Panc1 (cell line): Measurements from ENCODE around the gene SH3BP1. TPM values are rescaled to one million over a fixed set of nuclear protein-coding genes. Genes with fewer than 3 reads are reported as not detected.

ENCODE experiments used
- ATAC-seq: fragments of 200-7000 bp; cut with Tn5 transposase; 2 replicates; pipeline ENCODE4 v1.9.1; 2020; ENCODE audit warnings: mild to moderate bottlenecking, moderate library complexity
- BruUV-seq: library from RNA; stranded (reverse); fragments of 400-500 nt; replicated peaks from 2 replicates; lab custom pipeline; 2021; lab: Mats Ljungman, UMichigan
- CTCF ChIA-PET: fragments of 300-600 bp; sonication (Branson Sonifier 250); formaldehyde crosslinking; loops from one replicate; lab custom pipeline; 2022; ENCODE audit warnings: antibody characterized with exemption; lab: Charles Lee
- POLR2A ChIA-PET: fragments of 300-600 bp; sonication (Branson Sonifier 250); formaldehyde crosslinking; loops from one replicate; lab custom pipeline; 2022; ENCODE audit warnings: antibody characterized with exemption; lab: Charles Lee
- DNase-seq: peaks from one replicate; pipeline ENCODE4 v3.0.0-alpha.2; 2010; ENCODE audit warnings: low read depth, low spot score
- H3K27ac ChIP-seq: 2 replicates; pipeline ENCODE4 v1.5.1; 2011; ENCODE audit warnings: mild to moderate bottlenecking, low read length, inconsistent platforms
- H3K27me3 ChIP-seq: fragments of 200-500 bp; sonication (Bioruptor generic); 2 replicates; pipeline ENCODE4 v1.6.0; 2014; ENCODE audit warnings: low read length, inconsistent platforms; ENCODE audit not compliant: control insufficient read depth, insufficient read depth
- H3K36me3 ChIP-seq: fragments of 200-500 bp; sonication (Bioruptor generic); 2 replicates; pipeline ENCODE4 v1.5.1; 2014; ENCODE audit warnings: inconsistent platforms, mild to moderate bottlenecking, low read length, moderate library complexity; ENCODE audit not compliant: control insufficient read depth, insufficient read depth
- H3K4me1 ChIP-seq: 2 replicates; pipeline ENCODE4 v1.5.1; 2011; ENCODE audit warnings: inconsistent platforms, mild to moderate bottlenecking, low read length, moderate library complexity; ENCODE audit not compliant: control insufficient read depth, insufficient read depth
- H3K4me3 ChIP-seq, 2 experiments: 2 replicates each; pipeline ENCODE4 v1.5.1; 2011 to 2012; ENCODE audit warnings: low read depth in 2 of 2, low read length in 2 of 2, mild to moderate bottlenecking in 2 of 2, inconsistent platforms in 1 of 2, moderate library complexity in 1 of 2
- H3K9me3 ChIP-seq: fragments of 200-500 bp; sonication (Bioruptor generic); 2 replicates; pipeline ENCODE4 v1.5.1; 2014; ENCODE audit warnings: low read depth, mild to moderate bottlenecking, inconsistent platforms, low read length, moderate library complexity; ENCODE audit not compliant: control insufficient read depth, insufficient read depth
- POLR2AphosphoS5 ChIP-seq: IDR thresholded peaks from 2 replicates; pipeline ENCODE4 v1.6.1; 2012; ENCODE audit warnings: mild to moderate bottlenecking, low read depth, low read length, moderate library complexity
- SIN3A ChIP-seq: IDR thresholded peaks from 2 replicates; pipeline ENCODE4 v1.6.1; 2012; ENCODE audit warnings: low read depth, mild to moderate bottlenecking, low read length, moderate library complexity, borderline replicate concordance; ENCODE audit not compliant: insufficient read depth
- TCF7L2 ChIP-seq: IDR thresholded peaks from 2 replicates; pipeline ENCODE4 v1.6.1; 2011; ENCODE audit warnings: mild to moderate bottlenecking, low read depth, low read length, inconsistent platforms
- in situ Hi-C: cut with HindIII; loops from 2 replicates; pipeline ENCODE4 v1.10.0; 2016; ENCODE audit warnings: low sequenced_read_pairs, low pct_unique_long_range_greater_than_20kb
- intact Hi-C: fragments of 100-400 bp; cut with micrococcal nuclease; formaldehyde crosslinking; loops from one replicate; pipeline ENCODE4 v1.10.0; 2022; ENCODE audit not compliant: unreplicated experiment
- total RNA-seq: library from RNA; stranded (reverse); gene quantifications from one replicate; pipeline ENCODE4 v1.2.1, GENCODE V29; 2021; ENCODE audit not compliant: unreplicated experiment
- TF ChIP-seq, protein P1 (sequence below): fragments of 450-650 bp; IDR thresholded peaks from 2 replicates; pipeline ENCODE4 v1.5.1; 2017; ENCODE audit warnings: mild to moderate bottlenecking
- TF ChIP-seq, protein P2 (sequence below), 2 experiments: IDR thresholded peaks; 2 replicates each; pipeline ENCODE4 v1.6.1; 2011 to 2012; ENCODE audit warnings: low read depth in 2 of 2, control low read depth in 1 of 2, low read length in 1 of 2, mild to moderate bottlenecking in 1 of 2, moderate library complexity in 1 of 2; ENCODE audit not compliant: insufficient read depth in 1 of 2

SH3BP1 gene
- total RNA-seq, 1 experiment from 2014 or later = 6.8 TPM

DNA sequence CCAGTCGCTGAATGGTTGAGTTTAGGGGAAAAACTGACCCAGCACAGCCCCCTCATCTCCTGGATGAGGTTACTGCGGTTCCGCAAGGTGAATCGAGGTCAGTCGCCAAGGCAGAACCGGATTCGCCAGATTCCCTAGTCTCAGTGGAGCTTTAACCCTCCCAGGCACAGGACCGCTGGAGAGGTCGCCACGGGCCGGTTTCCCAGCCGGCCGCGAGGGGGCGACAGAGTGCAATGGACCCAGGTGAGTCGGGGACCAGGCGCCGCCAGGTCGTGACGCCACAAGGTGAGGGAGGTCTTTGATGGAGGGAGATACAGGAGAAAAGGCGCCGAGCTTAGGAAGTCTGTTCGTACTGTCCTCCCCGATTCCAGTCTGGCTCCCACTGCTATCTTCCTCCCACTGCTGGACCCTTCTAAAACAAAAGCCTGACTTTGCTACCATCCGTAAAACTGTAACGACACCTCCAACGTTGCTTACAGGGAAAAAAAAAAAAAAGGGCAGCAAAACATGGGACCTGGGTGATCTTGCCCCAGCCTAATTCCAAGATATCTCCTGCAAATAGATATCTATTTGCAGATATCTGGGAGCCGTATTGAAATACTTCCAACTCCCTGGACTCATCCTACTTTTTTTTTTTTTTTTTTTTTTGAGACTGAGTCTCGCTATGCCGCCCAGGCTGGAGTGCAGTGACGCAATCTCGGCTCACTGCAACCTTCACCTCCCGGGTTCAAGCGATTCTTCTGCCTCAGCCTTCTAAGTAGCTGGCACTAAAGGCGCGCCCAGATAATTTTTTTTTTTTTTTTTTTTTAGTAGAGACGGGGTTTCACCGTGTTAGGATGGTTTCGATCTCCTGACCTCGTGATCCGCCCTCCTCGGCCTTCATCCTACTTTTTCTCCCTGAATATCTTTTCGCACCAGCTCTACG, 32.2 kb upstream of the SH3BP1 start:
- Histone ChIP-seq H3K9me3 (no peaks in the 10 kb centered on the region), H3K4me3 (peak overlapping the region; percentile 68 to 74), H3K27me3 (no peaks in the 10 kb centered on the region), H3K4me1 (peaks cover 3% of the 10 kb centered on the region), H3K27ac (peak overlapping the region; percentile 36; the same call in 1 of the 2 replicates), H3K36me3 (peaks cover 7% of the 10 kb centered on the region; the same call in 1 of the 2 replicates)
- intact Hi-C loops (no loop called here), in situ Hi-C loops (no loop called here)
- TF ChIP-seq, protein P1, sequence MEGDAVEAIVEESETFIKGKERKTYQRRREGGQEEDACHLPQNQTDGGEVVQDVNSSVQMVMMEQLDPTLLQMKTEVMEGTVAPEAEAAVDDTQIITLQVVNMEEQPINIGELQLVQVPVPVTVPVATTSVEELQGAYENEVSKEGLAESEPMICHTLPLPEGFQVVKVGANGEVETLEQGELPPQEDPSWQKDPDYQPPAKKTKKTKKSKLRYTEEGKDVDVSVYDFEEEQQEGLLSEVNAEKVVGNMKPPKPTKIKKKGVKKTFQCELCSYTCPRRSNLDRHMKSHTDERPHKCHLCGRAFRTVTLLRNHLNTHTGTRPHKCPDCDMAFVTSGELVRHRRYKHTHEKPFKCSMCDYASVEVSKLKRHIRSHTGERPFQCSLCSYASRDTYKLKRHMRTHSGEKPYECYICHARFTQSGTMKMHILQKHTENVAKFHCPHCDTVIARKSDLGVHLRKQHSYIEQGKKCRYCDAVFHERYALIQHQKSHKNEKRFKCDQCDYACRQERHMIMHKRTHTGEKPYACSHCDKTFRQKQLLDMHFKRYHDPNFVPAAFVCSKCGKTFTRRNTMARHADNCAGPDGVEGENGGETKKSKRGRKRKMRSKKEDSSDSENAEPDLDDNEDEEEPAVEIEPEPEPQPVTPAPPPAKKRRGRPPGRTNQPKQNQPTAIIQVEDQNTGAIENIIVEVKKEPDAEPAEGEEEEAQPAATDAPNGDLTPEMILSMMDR = peak; percentile 97
- TF ChIP-seq, protein P2, sequence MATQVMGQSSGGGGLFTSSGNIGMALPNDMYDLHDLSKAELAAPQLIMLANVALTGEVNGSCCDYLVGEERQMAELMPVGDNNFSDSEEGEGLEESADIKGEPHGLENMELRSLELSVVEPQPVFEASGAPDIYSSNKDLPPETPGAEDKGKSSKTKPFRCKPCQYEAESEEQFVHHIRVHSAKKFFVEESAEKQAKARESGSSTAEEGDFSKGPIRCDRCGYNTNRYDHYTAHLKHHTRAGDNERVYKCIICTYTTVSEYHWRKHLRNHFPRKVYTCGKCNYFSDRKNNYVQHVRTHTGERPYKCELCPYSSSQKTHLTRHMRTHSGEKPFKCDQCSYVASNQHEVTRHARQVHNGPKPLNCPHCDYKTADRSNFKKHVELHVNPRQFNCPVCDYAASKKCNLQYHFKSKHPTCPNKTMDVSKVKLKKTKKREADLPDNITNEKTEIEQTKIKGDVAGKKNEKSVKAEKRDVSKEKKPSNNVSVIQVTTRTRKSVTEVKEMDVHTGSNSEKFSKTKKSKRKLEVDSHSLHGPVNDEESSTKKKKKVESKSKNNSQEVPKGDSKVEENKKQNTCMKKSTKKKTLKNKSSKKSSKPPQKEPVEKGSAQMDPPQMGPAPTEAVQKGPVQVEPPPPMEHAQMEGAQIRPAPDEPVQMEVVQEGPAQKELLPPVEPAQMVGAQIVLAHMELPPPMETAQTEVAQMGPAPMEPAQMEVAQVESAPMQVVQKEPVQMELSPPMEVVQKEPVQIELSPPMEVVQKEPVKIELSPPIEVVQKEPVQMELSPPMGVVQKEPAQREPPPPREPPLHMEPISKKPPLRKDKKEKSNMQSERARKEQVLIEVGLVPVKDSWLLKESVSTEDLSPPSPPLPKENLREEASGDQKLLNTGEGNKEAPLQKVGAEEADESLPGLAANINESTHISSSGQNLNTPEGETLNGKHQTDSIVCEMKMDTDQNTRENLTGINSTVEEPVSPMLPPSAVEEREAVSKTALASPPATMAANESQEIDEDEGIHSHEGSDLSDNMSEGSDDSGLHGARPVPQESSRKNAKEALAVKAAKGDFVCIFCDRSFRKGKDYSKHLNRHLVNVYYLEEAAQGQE (IDR thresholded peaks at IDR 0.05; ENCODE audit: insufficient read depth in 1 of 2, low read depth in 2 of 2, low read length in 1 of 2) = no peak
- DNase-seq = peak; percentile 64
- ChIA-PET POLR2A (interaction anchor here (0.7 kb wide), 1 partner anchor 54 kb away, joined by 10 read pairs; no protein-coding TSS in a partner anchor), CTCF (interaction anchor here (0.6 to 1.1 kb wide), 11 partner anchors 29 to 605 kb away, joined by 3 to 13 read pairs (median 5); no protein-coding TSS in a partner anchor)
- no TSS peak for BruUV-seq
- ATAC-seq = peak; percentile 65

DNA sequence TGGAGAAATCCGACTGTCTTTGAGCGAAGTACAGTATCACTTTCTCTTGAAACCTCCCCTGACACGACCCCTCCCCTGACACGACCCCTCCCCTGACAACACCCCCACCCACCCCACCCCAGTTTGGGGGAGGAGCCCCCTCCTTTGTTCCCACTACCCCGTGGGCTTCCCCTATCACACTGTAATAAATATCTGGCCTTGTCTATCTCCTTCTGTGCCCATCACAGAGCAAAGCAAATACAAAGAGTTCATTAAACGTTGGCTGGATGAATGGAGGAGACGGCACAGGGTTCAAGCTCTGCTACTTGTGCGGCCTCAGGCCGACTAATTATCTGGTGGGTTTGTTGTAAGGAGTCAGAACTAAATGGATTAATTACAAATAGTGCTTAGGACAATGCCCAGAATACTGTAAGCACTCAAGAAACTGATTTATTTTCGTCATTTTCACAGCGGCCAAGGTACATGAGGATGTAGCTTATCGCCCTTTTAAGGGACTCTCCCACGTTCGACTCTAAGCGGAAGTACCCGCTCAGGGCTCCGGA, 31.5 kb upstream of the SH3BP1 start:
- intact Hi-C loops = no loop called here
- Histone ChIP-seq H3K4me3 (peak overlapping the region; percentile 68 to 74), H3K9me3 (no peaks in the 10 kb centered on the region), H3K4me1 (peaks cover 3% of the 10 kb centered on the region), H3K27ac (peak overlapping the region; percentile 94), H3K27me3 (no peaks in the 10 kb centered on the region), H3K36me3 (peaks cover 7% of the 10 kb centered on the region; the same call in 1 of the 2 replicates)
- DNase-seq (no peak), ATAC-seq (peak; percentile 5; the same call in 1 of the 2 replicates)
- ChIA-PET CTCF (interaction anchor here (0.7 to 1.1 kb wide), 5 partner anchors 28 to 173 kb away, joined by 3 to 9 read pairs (median 7); no protein-coding TSS in a partner anchor), POLR2A (interaction anchor here (0.6 to 0.7 kb wide), 3 partner anchors 8 to 188 kb away, joined by 4 to 10 read pairs (median 5); no protein-coding TSS in a partner anchor)
- BruUV-seq = no TSS peak
- in situ Hi-C loops = no loop called here
- TF ChIP-seq TCF7L2 (no peak), POLR2AphosphoS5 (no peak), SIN3A (no peak)
- TF ChIP-seq, protein P1 = no peak
